CD4-positive, alpha-beta T cell treated with Interleukin-15 for 4 hours (primary cell): ENCODE data around the gene ZNF275.
"Not testable (repeated sequence)": the region's sequence is repeated elsewhere in the genome, so short reads cannot be mapped to it uniquely, and the experiment has no call there.

Experiments
- DNase-seq: peaks from one replicate; pipeline ENCODE4 v3.0.0-alpha.2; 2020; ENCODE audit warnings: low spot score

ZNF275 gene

GRCh38 chrX:153361781-153362397, 27.9 kb downstream of the ZNF275 start:
- DNase-seq = no peak

DNA sequence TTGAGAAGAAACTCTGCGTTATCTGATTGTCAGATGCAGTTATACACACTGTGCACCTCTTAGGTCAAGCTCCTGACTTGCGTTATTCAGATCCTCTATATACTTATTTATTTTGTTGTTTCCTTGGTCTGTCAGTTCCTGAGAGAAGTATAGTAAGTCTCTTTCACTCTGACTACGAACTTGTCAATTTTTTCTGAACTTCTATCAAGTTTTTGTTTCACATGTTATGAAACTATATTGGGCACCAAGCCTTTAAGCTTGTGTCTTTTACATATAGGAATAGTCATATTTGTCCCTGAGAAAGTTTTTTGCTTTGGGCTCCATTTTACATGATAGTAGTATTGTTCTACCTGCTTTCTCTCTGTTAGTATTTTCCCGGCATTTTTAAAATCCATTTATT, 31.7 kb downstream of the ZNF275 start:
- no peak for DNase-seq

DNA sequence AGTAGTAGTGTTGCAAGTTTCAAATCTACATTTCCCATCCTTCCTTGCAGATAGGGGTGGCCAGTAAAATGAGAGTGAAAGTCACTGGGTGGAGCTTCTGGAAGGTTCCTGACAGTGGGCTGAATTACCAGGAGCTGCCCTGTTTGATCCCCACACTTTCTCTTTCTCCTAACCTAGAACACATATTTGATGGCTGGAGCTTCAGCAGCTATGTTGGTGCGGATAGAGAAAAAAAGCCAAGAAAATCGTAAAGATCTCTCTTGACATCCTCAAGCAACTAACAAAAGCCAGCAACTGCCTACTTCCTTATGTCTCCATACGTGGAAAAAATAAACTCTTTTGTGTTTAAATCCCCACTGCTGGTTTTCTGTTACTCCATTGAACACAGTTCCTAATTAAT, 32.2 kb downstream of the ZNF275 start:
- DNase-seq = no peak

- DNase-seq = no peak
These were observed 33.1 kb downstream of the ZNF275 start for GRCh38 chrX:153366878-153367538.

- DNase-seq = no peak
These were observed 36.5 kb downstream of the ZNF275 start for GRCh38 chrX:153370293-153371055.

GRCh38 chrX:153371256-153371655, 37.3 kb downstream of the ZNF275 start:
- DNase-seq = no peak

GRCh38 chrX:153372949-153373348, 39.0 kb downstream of the ZNF275 start:
- no peak for DNase-seq

DNA sequence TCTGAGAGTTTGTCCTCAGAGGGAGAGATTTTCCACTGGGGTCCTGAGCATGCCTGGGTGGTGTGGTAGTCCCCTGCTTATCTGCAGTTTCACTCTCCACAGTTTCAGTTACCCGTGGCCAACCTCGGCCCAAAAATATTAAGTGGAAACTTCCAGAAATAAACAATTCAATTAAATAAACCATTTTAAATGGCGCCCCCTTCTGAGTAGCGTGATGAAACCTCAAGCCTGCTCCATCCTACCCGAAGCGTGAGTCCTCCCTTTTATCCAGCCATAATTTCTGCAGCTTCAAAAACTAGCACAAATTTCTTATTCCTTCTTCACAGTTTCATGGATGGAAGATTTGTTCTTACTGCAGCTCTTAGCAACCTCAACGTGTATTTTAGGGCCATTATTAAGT, 40.5 kb downstream of the ZNF275 start:
- no peak for DNase-seq

GRCh38 chrX:153375571-153375970, 41.6 kb downstream of the ZNF275 start:
- no peak for DNase-seq

- no peak for DNase-seq
These were observed 43.8 kb downstream of the ZNF275 start for GRCh38 chrX:153377727-153378126.

- no peak for DNase-seq
These were observed 44.7 kb downstream of the ZNF275 start for GRCh38 chrX:153378607-153379006.

DNA sequence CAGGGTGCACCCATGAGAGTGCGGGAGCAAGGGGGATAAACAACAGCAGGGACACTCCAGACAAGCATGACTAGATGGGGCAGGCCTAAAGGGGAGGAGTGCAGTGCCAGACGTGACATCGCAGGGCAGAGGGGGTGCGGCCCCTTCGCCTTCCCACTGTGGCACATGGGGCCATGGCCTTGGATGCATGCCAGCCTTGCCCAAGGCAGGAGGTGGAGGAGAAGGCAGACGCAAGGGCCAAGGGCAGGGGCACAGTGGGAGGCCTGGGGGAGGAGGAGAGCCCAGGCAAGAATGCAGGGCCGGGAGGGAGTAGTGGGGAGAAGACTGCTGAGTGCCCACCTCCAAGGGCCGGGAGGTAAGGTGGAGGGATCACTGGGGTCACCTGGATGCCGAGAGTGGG, 45.6 kb downstream of the ZNF275 start:
- no peak for DNase-seq

GRCh38 chrX:153379971-153380581, 46.1 kb downstream of the ZNF275 start:
- no peak for DNase-seq

DNA sequence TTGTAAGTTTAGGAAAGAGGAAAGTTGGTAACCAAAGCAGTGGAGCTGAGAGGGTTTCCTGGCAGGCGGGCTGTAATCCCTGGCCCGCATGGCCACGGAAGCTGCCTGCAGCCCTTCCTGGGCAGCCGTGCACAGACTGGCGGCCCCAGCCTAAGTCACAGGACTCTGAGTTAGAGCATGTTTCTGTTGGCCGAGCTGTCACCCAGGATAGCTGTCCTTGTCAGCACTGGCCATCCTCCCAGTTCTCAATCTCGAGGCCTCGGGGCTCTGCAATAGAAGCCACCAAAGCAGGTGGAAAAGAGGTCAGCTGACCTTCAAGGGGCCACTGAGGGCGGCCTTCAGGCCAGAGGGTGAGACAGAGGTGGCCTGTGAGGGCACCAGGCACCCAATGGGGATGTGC, 46.7 kb downstream of the ZNF275 start:
- no peak for DNase-seq

DNA sequence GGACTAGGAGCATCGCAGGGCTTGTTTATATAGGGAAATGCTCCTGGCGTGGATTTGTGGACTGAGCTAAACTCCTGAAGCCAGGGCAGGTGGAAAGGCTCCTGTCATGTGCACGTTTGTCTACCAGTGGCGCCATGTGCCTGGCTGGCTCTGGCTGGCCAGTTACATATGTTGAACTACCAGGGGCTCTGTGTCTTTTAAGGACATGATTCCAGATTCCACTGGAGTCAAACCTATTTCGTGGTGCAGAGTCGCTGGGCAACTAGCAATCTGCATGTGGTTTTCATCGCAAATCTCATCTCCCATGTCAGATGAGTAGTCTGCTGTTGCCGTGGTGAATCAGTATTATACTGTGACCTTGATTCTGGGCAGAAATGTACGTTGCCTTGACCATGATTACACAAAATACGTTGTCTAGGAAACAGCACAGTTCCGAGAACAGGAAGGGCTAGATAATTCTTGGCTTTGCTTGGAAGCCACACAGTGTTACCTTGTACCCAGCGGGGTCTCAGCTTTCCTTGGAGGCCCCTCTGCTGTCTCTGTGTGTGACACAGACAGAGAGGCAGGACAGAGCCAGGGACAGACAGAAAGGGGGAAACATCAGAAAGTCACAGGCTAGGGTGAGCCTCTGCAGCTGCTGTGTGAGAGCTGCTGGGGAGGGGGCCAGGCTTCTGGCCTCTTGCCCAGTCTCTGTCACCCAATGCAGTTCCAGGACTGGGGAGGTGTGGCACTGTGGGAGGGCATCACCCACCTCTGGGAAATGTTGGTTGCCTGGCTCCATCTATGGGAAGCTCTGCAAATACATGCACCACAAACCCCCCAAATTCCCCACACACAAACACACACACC, 48.0 kb downstream of the ZNF275 start:
- DNase-seq = peak; percentile 14

DNA sequence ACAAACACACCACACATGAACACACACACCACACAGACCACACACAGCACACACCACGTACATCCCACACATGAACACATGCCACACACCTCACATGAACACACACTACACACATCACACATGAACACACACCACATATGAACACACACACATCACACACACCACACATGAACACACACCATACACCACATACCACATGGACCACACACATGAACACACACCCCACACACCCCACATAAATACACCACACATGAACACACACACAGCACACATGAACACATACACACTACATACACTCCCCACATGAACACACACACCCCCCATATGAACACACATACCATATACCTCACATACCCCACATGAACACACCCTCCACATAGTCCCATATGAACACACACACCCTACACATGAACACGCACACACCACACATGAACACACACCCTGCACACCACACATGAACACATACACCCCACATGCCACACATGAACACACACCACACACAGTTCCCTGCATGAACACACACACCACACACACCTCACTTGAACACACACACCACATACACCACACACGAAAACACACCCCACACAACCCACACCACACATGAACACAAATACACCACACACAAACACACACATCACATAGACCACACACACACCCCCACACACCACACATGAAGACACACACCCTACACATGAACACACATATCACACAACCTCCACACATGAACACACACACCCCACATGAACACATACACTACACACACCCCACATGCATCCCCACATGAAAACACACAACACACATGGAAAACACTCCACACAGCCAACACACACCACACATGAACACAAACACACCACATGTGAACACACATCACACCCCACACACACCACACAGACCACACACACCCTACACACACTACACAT, 48.9 kb downstream of the ZNF275 start:
- no peak for DNase-seq

- no peak for DNase-seq
These were observed 50.4 kb downstream of the ZNF275 start for GRCh38 chrX:153384390-153384789.

DNA sequence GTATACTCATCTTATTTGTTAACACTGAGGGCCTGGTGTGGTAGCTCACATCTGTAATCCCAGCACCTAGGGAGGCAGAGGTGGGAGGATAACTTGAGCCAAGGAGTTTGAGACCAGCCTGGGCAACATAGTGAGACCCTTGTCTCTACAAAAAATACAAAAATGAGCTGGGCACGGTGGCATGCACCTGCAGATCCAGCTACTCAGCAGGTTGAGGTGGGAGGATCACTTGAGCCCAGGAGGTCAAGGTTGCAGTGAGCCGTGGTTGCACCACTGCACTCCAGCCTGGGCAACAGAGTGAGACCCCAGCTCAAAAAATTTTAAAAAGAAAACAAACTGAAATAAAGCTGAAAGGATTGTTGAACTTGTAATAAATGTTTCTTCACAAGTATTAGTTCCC, 51.0 kb downstream of the ZNF275 start:
- not testable (repeated sequence) for DNase-seq

DNA sequence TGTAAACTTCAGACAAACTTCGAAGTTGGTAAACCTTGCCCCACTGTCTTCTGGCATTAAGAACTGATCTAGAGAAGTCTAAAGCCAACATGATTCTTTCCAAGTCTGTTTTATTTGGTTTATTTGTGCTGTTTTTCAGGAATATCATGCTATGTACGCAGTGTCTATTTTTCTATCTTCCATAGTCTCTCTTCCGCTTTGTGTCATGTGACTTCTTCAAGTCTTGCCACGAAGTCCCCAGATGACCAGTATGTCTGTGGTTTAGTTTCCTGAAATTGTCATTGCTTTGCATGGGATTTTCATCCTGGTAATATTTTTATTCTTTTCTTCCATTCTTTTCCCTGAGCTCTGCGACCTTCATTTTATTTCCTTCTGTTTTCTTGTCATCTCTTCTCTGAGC, 52.1 kb downstream of the ZNF275 start:
- DNase-seq = no peak

GRCh38 chrX:153387345-153387744, 53.4 kb downstream of the ZNF275 start:
- no peak for DNase-seq
